Lower leg skin (tissue), 4 donors: ENCODE measurements around the gene XCL2. TPM values are rescaled to one million over a fixed set of nuclear protein-coding genes. Genes with fewer than 3 reads are reported as not detected.

Experiments
- DNase-seq, 2 donors: peaks; one replicate each; pipeline ENCODE4 v3.0.0-alpha.2; 2019; ENCODE audit warnings: low spot score in 2 of 2
- H3K4me3 ChIP-seq: fragments of 200-600 bp; sonication (generic); 2 replicates; pipeline ENCODE4 v1.5.1; 2017; ENCODE audit warnings: mild to moderate bottlenecking, low read depth; ENCODE audit not compliant: poor library complexity, severe bottlenecking
- CTCF ChIP-seq, 3 donors: fragments of 450-650 bp; IDR thresholded peaks; one replicate each; pipeline ENCODE4 v1.5.1; 2016; ENCODE audit warnings: antibody characterized with exemption in 3 of 3, mild to moderate bottlenecking in 3 of 3, moderate library complexity in 2 of 3
- POLR2A ChIP-seq, 2 donors: fragments of 450-650 bp; IDR thresholded peaks; one replicate each; pipeline ENCODE4 v1.6.1; 2016 to 2017; ENCODE audit warnings: antibody characterized with exemption in 2 of 2, mild to moderate bottlenecking in 1 of 2, moderate library complexity in 1 of 2
- WGBS, 2 donors: methylation state at CpG; one replicate each; pipeline ENCODE4 v1.1.5; 2018; 5-methylcytosine and 5-hydroxymethylcytosine counted together
- intact Hi-C: fragments of 100-400 bp; cut with DNase I; formaldehyde crosslinking; loops from one replicate; pipeline ENCODE4 v1.15.0; 2023; ENCODE audit warnings: low total_unique reads
- total RNA-seq, 4 donors: library from RNA; depleted of rRNA; stranded (reverse); fragments of >200 nt; gene quantifications; one replicate each; pipeline ENCODE4 v1.1.0, GENCODE V29; 2016

Gene XCL2
- total RNA-seq, 4 donors from 2014 or later: not detected

GRCh38 chr1:168535536-168535935, 8.3 kb downstream of the XCL2 start:
- intact Hi-C loops: no loop called here
- no peak for DNase-seq
- no peak for TF ChIP-seq POLR2A (IDR thresholded peaks at IDR 0.05)
- TF ChIP-seq CTCF (IDR thresholded peaks at IDR 0.05): no peak
- WGBS, 2 donors: 65 to 66% methylated on average over 1 of the region's 1 CpG
- no peak overlapping the region for H3K4me3 ChIP-seq

GRCh38 chr1:168531615-168532345, 12.0 kb downstream of the XCL2 start:
- 98% methylated on average over 2 of the region's 2 CpGs for WGBS, 2 donors
- no peak overlapping the region for H3K4me3 ChIP-seq
- intact Hi-C loops: no loop called here
- no peak for DNase-seq
- TF ChIP-seq CTCF (IDR thresholded peaks at IDR 0.05) (no peak), POLR2A (IDR thresholded peaks at IDR 0.05) (no peak)

- WGBS, 2 donors: 57 to 59% methylated on average over 1 of the region's 1 CpG
- DNase-seq: no peak
- H3K4me3 ChIP-seq: no peak overlapping the region
- intact Hi-C loops: no loop called here
- TF ChIP-seq POLR2A (IDR thresholded peaks at IDR 0.05) (no peak), CTCF (IDR thresholded peaks at IDR 0.05) (no peak)
Observed at GRCh38 chr1:168529518-168529917, 14.3 kb downstream of the XCL2 start.

- no peak for DNase-seq
- no peak for TF ChIP-seq CTCF (IDR thresholded peaks at IDR 0.05)
- no peak for TF ChIP-seq POLR2A (IDR thresholded peaks at IDR 0.05)
- no peak overlapping the region for H3K4me3 ChIP-seq
- WGBS, 2 donors: 86 to 93% methylated on average over 1 of the region's 1 CpG
- intact Hi-C loops: no loop called here
Observed at GRCh38 chr1:168521401-168522000, 22.3 kb downstream of the XCL2 start.

GRCh38 chr1:168520832-168521231, 23.0 kb downstream of the XCL2 start:
- no peak for DNase-seq
- 66 to 74% methylated on average over 4 of the region's 4 CpGs for WGBS, 2 donors
- intact Hi-C loops: no loop called here
- TF ChIP-seq POLR2A (IDR thresholded peaks at IDR 0.05) (no peak), CTCF (IDR thresholded peaks at IDR 0.05) (no peak)
- H3K4me3 ChIP-seq: no peak overlapping the region
